Keratinocyte (primary cell): ENCODE data around the gene GSTA1.
"Not testable (repeated sequence)": the region's sequence is repeated elsewhere in the genome, so short reads cannot be mapped to it uniquely, and the experiment has no call there.

Source experiments
- EZH2 ChIP-seq: IDR thresholded peaks from one replicate; pipeline ENCODE4 v1.6.1; 2012; ENCODE audit warnings: inconsistent platforms, mild to moderate bottlenecking, low read length, moderate library complexity
- TF ChIP-seq, protein P1 (sequence below), 3 experiments: IDR thresholded peaks in 1 of 3; conservative IDR thresholded peaks in 1 of 3; optimal IDR thresholded peaks in 1 of 3; 2 replicates in 2 of 3; 3 replicates in 1 of 3; pipeline versions ENCODE3 to v1.5.1; 2011; ENCODE audit warnings: low read length in 3 of 3, mild to moderate bottlenecking in 3 of 3, moderate library complexity in 2 of 3, control low read depth in 1 of 3, inconsistent platforms in 1 of 3; ENCODE audit not compliant: insufficient read depth in 2 of 3; ENCODE audit errors: extremely low read depth in 1 of 3

DNA sequence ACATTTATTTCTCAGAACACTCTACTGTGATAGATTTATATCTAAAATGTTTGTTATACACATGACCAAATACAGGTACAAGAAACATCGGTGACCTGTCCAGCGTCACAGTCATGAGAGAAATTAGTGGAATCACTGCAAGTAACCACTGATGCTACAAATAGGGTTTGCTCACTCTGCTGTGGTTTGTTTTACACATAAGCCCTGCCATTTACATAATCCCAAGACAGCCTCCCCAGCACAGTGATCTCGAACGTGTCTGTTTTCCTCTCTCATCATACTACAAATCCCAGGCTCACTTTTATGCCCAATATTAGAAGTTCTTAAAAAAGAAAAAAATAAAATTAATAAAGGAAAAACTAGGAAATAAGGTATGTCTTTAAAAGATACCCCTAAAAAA lies 6.2 kb upstream of the GSTA1 start:
- TF ChIP-seq EZH2 = not testable (repeated sequence)
- TF ChIP-seq, protein P1, sequence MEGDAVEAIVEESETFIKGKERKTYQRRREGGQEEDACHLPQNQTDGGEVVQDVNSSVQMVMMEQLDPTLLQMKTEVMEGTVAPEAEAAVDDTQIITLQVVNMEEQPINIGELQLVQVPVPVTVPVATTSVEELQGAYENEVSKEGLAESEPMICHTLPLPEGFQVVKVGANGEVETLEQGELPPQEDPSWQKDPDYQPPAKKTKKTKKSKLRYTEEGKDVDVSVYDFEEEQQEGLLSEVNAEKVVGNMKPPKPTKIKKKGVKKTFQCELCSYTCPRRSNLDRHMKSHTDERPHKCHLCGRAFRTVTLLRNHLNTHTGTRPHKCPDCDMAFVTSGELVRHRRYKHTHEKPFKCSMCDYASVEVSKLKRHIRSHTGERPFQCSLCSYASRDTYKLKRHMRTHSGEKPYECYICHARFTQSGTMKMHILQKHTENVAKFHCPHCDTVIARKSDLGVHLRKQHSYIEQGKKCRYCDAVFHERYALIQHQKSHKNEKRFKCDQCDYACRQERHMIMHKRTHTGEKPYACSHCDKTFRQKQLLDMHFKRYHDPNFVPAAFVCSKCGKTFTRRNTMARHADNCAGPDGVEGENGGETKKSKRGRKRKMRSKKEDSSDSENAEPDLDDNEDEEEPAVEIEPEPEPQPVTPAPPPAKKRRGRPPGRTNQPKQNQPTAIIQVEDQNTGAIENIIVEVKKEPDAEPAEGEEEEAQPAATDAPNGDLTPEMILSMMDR (optimal IDR thresholded peaks at IDR 0.05 in 1 of 3, IDR thresholded peaks at IDR 0.05 in 1 of 3, conservative IDR thresholded peaks at IDR 0.05 in 1 of 3; ENCODE audit: extremely low read depth in 1 of 3, insufficient read depth in 2 of 3, low read length in 3 of 3) = not testable (repeated sequence)
